ENCODE measurements around the gene GRPEL1. TPM values are rescaled to one million over a fixed set of nuclear protein-coding genes. Genes with fewer than 3 reads are reported as not detected.

Gene GRPEL1
- polyA plus RNA-seq, 2 of the 4 experiments (the other 2 are of a cell fraction), result 45.5 to 72.0 TPM

DNA sequence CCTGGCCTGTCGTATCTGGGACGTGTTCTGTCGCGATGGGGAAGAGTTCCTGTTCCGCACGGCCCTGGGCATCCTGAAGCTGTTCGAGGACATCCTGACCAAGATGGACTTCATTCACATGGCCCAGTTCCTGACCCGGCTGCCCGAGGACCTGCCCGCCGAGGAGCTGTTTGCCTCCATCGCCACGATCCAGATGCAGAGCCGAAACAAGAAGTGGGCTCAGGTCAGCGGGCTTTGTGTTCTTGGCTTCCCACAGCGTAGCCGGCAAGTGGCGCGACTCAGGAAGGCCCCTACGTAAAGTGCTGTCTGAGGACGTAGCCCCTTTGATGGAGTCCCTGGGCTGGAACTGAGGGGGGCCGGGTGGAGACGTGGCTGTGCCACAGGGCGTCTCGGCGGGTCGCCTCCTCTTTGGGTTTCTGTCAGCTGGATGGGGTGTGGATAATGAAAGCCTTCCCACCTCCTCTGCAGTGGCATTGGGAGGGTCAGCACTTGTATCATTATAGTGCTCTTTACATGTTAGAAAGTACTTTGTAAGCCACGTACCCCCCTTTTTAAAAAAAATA lies 42.7 kb downstream of the GRPEL1 start:
- POLR2A ChIA-PET, result no interaction called here
- peaks cover 42% of the 10 kb centered on the region for H3K4me1 ChIP-seq
- CTCF ChIA-PET, result interaction anchor here (0.5 to 2.8 kb wide), 2 partner anchors 31 to 45 kb away, joined by 4 to 10 read pairs; no protein-coding TSS in a partner anchor

DNA sequence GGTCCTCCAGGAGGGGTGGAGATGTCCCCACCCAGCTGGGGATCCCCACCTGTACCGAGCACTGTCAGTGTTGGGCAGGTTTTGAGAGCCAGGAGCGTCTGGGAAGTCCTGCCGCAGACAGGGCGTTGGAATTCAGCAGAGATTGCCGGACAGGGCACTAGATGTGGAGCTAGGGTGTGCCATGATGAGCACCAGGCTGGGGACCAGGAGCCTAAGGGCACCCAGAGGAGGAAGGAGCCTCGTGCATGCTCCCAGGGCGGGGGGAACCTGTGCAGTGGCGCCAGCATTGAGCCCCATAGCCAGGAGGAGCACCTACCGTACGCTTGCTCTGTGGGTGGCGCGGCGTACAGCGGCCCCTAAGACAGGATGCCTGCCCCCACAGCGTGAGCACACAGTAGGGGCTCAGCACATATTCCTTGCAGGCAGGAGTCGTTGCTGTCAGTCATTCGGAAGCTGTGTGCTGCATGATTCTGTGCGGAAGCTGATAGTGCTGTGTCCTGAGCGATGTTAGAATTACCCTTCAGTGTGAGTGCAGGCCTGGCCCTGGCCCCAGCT lies 43.5 kb downstream of the GRPEL1 start:
- no peak for FAIRE-seq
- Histone ChIP-seq H3K9me3 (no peaks in the 10 kb centered on the region), H3K4me1 (peaks cover 47% of the 10 kb centered on the region), H3K4me2 (no peak overlapping the region), H3K27ac (no peak overlapping the region; a peak in 1 of 6 replicates), H3K4me3 (no peak overlapping the region)
- no peak for ATAC-seq
- ChIA-PET POLR2A (no interaction called here), CTCF (interaction anchor here (2.8 kb wide), 2 partner anchors 10 to 46 kb away, joined by 8 to 10 read pairs; no protein-coding TSS in a partner anchor)
- WGBS (ENCODE audit: missing lambda C conversion rate), result 90% methylated on average over 16 of the region's 19 CpGs
- DNase-seq (ENCODE audit: low read depth in 1 of 2, low spot score in 1 of 2), result no peak
- TF ChIP-seq HDAC2 (IDR thresholded peaks at IDR 0.05) (no peak), RFX5 (IDR thresholded peaks at IDR 0.05) (no peak), ZC3H11A (IDR thresholded peaks at IDR 0.05) (no peak), EHMT2 (IDR thresholded peaks at IDR 0.05; ENCODE audit: low read depth) (no peak), NFE2L2 (conservative IDR thresholded peaks at IDR 0.05; ENCODE audit: low read length) (no peak), ZFP36 (IDR thresholded peaks at IDR 0.05; ENCODE audit: borderline replicate concordance, partially characterized antibody) (no peak), POLR2AphosphoS2 (conservative IDR thresholded peaks at IDR 0.05; ENCODE audit: low read length) (no peak), NPAS2 (CRISPR knock-in tag; IDR thresholded peaks at IDR 0.05; ENCODE audit: borderline replicate concordance) (no peak), MAFK (IDR thresholded peaks at IDR 0.05; ENCODE audit: partially characterized antibody) (no peak), TP53 (CRISPR knock-in tag; IDR thresholded peaks at IDR 0.05) (no peak), KDM1A (IDR thresholded peaks at IDR 0.05; ENCODE audit: low read depth) (no peak), CHD4 (IDR thresholded peaks at IDR 0.05; ENCODE audit: borderline replicate concordance) (no peak), KDM5A (IDR thresholded peaks at IDR 0.05) (no peak)
- TF ChIP-seq, protein P1, sequence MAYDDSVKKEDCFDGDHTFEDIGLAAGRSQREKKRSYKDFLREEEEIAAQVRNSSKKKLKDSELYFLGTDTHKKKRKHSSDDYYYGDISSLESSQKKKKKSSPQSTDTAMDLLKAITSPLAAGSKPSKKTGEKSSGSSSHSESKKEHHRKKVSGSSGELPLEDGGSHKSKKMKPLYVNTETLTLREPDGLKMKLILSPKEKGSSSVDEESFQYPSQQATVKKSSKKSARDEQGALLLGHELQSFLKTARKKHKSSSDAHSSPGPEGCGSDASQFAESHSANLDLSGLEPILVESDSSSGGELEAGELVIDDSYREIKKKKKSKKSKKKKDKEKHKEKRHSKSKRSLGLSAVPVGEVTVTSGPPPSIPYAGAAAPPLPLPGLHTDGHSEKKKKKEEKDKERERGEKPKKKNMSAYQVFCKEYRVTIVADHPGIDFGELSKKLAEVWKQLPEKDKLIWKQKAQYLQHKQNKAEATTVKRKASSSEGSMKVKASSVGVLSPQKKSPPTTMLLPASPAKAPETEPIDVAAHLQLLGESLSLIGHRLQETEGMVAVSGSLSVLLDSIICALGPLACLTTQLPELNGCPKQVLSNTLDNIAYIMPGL (CRISPR knock-in tag; IDR thresholded peaks at IDR 0.05; ENCODE audit: borderline replicate concordance), result no peak
- TF ChIP-seq, protein P2, sequence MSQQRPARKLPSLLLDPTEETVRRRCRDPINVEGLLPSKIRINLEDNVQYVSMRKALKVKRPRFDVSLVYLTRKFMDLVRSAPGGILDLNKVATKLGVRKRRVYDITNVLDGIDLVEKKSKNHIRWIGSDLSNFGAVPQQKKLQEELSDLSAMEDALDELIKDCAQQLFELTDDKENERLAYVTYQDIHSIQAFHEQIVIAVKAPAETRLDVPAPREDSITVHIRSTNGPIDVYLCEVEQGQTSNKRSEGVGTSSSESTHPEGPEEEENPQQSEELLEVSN (IDR thresholded peaks at IDR 0.05; ENCODE audit: borderline replicate concordance, low read depth), result no peak
- TF ChIP-seq, protein P3, sequence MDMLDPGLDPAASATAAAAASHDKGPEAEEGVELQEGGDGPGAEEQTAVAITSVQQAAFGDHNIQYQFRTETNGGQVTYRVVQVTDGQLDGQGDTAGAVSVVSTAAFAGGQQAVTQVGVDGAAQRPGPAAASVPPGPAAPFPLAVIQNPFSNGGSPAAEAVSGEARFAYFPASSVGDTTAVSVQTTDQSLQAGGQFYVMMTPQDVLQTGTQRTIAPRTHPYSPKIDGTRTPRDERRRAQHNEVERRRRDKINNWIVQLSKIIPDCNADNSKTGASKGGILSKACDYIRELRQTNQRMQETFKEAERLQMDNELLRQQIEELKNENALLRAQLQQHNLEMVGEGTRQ (IDR thresholded peaks at IDR 0.05), result no peak
- TF ChIP-seq, protein P4, sequence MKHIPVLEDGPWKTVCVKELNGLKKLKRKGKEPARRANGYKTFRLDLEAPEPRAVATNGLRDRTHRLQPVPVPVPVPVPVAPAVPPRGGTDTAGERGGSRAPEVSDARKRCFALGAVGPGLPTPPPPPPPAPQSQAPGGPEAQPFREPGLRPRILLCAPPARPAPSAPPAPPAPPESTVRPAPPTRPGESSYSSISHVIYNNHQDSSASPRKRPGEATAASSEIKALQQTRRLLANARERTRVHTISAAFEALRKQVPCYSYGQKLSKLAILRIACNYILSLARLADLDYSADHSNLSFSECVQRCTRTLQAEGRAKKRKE (CRISPR knock-in tag; IDR thresholded peaks at IDR 0.05; ENCODE audit: low read depth), result no peak

More for the DNA sequence above, 42.7 kb downstream of the GRPEL1 start:
- no peak for FAIRE-seq
- DNase-seq (ENCODE audit: low read depth in 1 of 2, low spot score in 1 of 2), result no peak
- H3K9me3 ChIP-seq, result no peaks in the 10 kb centered on the region
- no peak overlapping the region for H3K27ac ChIP-seq
- no peak overlapping the region for H3K4me3 ChIP-seq
- no peak for ATAC-seq
- no peak overlapping the region for H3K4me2 ChIP-seq
- WGBS (ENCODE audit: missing lambda C conversion rate), result 89% methylated on average over 25 of the region's 28 CpGs
- TF ChIP-seq BHLHE40 (IDR thresholded peaks at IDR 0.05; ENCODE audit: low read depth, low read length) (no peak), TP53 (CRISPR knock-in tag; IDR thresholded peaks at IDR 0.05) (no peak), PHF8 (IDR thresholded peaks at IDR 0.05; ENCODE audit: borderline replicate concordance, low read depth) (no peak), ZC3H11A (IDR thresholded peaks at IDR 0.05) (no peak), EHMT2 (IDR thresholded peaks at IDR 0.05; ENCODE audit: low read depth) (no peak), HOXB5 (CRISPR knock-in tag; IDR thresholded peaks at IDR 0.05) (no peak)

Data from A549 (cell line).